ENCODE data around the gene OPRL1.

The OPRL1 gene

DNA sequence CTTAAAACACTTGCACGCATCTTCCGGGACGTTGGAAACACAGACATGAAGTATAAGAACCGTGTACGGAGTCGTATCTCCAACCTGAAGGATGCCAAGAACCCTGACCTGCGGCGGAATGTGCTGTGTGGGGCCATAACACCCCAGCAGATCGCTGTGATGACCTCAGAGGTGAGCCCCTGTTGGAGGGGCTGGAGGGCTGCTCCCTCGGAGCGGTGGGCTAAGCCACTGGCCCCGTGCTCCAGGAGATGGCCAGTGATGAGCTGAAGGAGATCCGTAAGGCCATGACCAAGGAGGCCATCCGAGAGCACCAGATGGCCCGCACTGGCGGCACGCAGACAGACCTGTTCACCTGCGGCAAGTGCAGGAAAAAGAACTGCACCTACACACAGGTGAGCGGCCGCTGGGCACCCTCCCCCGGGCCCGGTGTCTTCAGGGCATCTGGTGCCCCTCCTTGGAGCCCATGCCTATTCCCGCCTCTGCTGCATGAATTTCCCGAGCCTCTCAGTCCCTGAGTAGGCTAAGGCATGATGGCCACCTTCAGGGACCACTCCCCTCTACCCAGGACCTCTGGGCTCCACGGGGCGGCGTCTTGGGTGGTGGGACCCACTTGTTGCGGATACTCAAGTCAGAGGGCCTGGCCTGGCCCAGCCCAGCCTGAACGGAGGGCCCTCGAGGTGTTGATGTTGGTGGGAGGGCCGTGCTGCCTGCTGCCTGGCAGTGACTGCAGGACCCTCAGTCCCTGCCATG is 9.5 kb upstream of the OPRL1 start:
- DNase-seq (ENCODE audit: low read depth, low spot score) = no peak
- H3K27ac ChIP-seq = no peak overlapping the region

DNA sequence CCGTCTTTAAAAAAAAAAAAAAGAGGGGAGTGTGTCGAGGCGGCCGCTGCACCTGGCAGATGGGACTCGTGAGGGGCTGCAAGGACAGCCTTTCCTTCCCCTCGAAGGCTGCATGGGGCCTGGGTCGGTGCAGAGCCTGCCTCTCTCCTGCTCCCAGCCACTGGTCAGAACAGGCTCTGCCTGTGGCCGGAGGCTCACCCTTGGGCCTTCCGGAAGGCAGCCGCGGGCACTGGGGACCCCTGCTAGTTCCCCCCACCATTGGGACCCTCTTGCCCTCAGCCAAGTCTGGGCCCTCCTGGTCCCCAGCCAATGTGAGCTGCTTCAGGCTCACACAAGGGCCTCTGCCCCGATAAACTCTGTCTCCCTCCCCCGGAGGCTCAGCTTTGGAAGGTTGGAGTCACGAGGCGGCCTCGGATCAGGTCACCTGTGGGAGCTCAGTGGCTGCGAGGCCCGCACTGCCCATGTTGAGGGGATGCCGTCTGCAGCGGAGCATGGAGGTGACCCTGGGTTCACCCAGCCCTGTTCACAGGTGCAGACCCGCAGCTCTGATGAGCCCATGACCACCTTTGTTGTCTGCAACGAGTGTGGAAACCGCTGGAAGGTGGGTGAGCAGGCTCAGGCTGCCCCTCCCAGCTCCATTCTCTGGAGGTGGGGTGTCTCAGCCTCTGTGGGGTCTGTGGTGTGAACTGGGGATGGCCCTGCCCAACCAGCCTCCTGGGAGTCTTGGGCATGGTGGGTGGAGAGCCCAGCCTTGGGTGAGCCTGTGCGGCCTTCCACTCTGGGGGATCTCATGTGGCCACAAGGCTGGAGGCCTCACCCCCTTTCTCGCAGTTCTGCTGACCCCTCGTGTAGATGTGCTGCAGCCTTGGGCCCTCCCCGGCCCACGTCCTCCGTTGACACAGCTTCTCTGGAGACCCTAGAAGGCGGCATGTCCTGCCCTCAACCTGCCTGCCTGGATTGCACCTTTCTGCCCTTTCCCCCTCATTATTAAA is 8.2 kb upstream of the OPRL1 start:
- H3K27ac ChIP-seq = no peak overlapping the region
- DNase-seq (ENCODE audit: low read depth, low spot score) = no peak

DNA sequence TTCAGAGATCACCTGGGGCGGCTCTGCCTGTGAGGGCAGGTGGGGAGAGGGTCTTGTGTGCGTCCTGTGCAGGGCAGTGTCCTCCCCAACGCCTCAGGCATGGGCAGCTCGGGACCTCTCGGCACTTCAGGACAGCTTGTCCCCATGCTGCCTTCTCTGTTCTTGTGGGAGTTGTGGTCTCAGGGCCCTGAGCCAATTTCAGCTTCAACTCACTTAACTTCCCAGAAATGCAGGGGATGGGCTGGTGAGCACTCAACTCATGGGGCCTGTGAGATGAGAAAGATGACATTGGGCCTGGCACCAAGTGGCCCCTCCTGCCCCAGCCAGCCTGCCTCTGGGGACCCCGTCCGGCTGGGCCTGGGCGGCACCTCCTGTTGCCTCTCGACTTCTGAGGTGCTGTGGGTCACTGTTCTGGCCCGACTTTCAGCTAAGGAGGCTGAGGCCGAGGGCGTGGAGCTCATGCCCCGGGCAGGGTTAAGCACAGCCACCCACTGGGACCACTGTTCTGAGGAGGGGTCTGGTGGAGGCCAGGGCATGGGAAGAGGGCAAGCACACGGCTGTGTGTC is 7.3 kb upstream of the OPRL1 start:
- H3K27ac ChIP-seq = no peak overlapping the region
- no peak for DNase-seq (ENCODE audit: low read depth, low spot score)

DNA sequence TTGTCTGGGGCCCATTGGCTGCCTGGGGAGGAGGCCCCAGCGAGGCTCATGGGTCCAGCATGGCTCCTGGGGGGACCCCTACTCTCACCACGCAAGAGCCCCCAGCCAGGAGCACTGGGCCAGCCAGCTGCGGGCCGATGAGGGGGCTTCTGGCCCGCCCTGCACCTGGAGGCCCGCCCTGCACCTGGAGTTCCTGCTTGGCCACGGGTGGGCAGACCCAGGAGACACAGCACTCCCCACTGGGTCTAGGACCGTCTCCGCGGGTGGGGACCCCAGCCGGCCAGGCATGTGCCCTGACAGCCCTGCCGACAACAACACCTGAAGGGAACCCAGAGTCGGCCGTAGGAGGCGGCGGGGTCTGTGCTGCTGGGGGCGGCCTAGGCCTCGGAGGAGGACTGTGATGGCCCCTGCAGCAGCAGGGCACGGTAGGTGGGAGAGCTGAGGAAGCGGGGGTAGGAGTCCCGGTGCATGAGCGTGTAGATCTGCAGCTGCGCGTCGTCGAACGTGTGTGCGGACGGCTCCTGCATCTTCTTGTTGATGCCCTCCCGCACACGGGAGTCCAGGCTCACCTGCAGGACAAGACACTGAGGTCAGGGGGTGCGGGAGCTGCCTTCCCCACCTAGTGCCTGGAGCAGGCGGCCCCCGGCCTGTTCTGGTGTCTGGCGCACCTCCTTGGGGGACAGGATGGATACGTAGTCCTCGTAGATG is 6.3 kb upstream of the OPRL1 start:
- no peak for DNase-seq (ENCODE audit: low read depth, low spot score)
- no peak overlapping the region for H3K27ac ChIP-seq

DNA sequence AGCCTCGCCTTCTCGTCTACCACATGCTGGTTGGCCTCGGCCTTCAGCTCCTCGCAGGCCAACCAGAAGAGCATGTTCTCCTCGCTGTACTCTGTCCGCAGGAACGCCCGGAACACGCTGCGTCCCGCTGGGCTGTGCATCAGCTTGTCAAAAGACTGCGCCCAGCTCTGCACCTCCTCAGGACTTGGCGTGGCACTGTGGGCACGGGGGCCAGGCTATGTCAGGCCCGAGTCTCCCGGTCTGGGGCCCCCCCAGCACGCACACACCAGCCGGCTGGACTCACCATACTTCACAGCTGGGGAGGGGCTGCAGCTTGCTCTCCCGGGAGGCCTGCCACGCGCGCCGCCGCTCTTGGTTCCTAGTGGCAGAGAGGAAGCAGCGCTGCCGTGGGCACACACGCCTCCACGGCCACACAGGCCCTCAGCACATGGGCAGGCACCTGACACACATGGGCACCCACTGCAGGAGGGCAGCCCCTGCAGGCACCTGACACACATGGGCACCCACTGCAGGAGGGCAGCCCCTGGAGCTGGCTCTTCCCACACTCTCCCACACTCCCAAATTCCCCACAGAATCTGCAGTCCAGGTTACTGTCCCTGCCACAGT is 5.6 kb upstream of the OPRL1 start:
- DNase-seq (ENCODE audit: low read depth, low spot score) = no peak
- H3K27ac ChIP-seq = no peak overlapping the region

DNA sequence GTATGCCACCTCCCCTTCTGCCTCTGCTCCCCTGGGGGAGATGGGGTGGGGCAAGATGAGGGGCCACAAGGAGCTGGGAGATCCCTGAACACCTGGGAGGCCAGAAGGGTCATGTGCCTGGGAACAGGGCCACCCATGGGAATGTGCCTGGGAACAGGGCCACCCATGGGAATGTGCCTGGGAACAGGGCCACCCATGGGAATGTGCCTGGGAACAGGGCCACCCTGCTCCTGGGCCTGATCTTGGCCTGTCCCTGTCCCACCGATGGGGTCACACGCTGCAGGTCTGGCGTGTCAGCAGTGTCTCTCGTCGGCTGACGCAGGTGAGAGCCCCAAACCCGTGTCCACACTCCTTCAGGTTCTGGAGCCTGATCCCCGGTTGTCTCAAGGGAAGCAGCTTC is 4.9 kb upstream of the OPRL1 start:
- no peak for DNase-seq (ENCODE audit: low read depth, low spot score)
- no peak overlapping the region for H3K27ac ChIP-seq

DNA sequence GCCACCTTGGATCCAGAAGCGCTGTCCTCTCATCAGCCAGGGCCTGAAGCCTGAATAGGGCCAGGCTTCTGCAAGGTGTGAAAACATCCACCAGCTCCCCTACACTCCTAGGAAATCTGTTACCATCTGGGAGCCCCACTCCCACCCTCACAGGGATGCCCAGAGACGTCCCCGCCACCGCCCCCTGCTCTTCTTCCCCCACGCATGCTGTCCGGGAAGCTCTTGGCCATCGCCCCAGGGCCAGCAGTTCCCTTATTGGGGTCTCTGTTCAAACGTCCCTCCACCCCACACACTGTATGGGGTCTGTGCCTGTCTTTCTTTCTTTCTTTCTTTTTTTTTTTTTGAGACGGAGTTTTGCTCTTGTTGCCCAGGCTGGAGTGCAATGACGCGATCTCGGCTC is 4.3 kb upstream of the OPRL1 start:
- no peak for DNase-seq (ENCODE audit: low read depth, low spot score)
- H3K27ac ChIP-seq = no peak overlapping the region

DNA sequence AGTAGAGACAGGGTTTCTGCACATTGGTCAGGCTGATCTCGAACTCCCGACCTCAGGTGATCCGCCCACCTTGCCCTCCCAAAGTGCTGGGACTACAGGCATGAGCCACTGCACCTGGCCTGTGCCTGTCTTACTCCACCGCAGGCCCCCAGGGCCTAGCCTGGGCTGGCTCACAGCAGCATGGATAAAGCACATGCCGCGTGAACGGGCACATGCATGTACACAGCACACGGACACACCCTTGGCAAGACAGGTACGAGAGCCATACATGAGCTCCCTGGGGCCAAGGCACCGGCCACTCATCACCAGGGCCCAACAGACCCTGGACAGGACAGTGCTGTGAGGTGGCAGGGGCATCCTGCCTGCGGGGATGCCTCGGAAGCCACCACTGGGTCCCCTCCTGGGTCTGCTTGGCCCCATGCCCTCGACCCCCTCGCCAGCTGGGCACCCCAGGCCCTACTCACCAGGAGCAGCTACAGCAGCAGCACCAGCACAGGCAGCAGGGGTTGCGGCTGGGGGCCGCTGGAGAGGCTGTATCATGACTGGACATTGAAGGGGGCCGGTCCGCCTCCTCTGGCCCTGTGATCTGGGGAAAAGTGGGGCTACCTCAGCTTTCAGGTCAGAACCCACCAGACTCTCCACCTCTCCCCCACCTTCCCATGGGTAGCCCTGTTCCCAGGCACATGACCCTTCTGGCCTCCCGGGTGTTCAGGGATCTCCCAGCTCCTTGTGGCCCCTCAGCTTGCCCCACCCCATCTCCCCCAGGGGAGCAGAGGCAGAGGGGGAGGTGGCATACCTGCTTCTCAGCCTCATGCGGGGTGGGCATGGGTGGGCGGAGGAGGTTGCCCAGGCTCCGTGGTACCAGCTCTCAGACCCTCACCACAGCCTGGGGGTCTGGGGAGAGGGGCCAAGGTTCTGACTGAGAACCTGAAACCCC is 3.6 kb upstream of the OPRL1 start:
- H3K27ac ChIP-seq = no peak overlapping the region
- DNase-seq (ENCODE audit: low read depth, low spot score) = no peak

DNA sequence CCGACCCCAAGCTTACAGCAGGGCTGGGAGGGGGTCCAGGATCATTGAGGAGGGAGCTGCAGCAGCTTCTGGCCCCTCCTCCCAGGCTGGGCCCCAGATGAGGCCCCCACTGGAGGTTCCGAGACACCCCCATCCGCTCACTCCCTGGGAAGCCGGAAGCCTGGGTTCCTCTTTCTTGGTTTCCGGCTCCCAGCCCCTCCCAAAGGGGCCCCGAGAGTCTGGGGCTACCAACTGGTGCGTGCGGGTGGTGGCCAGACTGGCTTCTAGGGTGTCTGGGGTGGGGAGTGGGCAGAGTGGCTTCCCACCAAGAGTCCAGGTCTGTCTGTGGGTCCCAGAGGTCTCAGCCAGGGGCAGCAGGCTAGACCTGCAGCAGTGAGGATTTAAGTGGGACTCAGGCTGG is 2.8 kb upstream of the OPRL1 start:
- no peak overlapping the region for H3K27ac ChIP-seq

DNA sequence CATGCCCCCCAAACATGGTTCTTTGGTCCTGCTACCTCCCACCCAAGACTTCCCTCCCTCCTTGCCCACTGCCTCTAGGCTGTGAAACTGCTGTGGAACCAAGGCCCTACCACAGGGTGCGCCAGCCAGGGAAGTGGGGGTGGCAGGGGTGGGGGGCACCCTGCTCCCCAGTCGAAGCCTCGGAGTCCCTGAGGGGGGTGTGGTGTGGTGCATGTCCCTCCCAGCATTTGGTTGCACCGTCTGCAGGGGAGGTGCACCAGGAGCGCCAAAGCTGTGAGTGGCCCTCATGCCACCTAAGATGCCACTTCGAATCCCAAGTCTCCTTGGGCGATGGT is 2.4 kb upstream of the OPRL1 start:
- no peak overlapping the region for H3K27ac ChIP-seq
- DNase-seq (ENCODE audit: low read depth, low spot score) = no peak

More for the DNA sequence above, 2.8 kb upstream of the OPRL1 start:
- DNase-seq (ENCODE audit: low read depth, low spot score) = no peak

DNA sequence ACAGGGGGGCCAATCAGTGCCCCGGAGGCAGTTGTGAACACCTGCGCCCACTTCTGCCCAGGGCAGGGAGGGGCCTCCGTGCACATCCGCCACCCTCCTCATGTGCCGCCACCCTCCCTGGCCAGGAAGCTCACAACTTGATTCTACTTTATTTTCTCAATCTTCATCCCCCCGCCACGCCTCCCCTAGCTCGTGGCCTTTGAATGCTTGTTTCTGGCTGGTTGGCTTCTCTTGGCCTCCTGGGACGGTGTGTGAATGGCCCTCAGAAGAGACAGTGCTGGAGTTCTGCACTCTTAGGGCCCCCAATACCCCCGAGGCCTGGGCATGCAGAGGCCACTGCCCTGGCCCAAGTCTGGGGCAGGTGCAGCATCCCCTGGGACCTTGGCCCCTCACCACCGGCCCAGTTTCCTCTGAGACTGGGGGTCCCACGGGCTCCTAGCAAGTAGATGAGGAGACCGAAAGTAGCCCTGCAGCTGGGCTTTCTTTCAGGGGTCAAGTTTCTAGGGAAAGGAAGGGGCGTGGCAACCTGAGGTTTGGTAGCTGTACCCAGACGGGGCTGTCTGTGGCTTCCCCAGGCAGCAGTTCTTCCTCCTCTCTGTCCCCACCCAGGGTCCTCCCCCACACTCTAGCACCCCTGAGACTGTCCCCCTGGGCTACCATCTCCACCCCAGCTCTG is 1.9 kb upstream of the OPRL1 start:
- H3K27ac ChIP-seq = no peak overlapping the region
- DNase-seq (ENCODE audit: low read depth, low spot score) = no peak

DNA sequence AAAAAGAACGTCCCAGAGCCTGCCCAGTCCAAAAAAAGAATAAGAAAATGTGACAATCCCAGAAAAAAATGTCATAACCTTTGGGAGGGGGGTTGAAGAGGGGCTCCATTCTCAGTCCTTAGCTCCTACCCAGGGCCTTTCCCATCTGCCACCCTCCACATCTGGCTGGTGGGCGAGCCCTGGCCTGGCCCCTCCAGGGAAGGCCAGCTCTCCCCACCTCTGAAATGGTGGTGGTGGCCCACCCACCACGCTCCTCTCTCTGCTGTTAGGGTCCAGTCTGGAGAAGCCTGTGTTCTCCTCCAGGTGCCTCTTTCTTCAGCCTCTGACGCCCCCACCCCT is 979 bp upstream of the OPRL1 start:
- H3K27ac ChIP-seq = no peak overlapping the region

DNA sequence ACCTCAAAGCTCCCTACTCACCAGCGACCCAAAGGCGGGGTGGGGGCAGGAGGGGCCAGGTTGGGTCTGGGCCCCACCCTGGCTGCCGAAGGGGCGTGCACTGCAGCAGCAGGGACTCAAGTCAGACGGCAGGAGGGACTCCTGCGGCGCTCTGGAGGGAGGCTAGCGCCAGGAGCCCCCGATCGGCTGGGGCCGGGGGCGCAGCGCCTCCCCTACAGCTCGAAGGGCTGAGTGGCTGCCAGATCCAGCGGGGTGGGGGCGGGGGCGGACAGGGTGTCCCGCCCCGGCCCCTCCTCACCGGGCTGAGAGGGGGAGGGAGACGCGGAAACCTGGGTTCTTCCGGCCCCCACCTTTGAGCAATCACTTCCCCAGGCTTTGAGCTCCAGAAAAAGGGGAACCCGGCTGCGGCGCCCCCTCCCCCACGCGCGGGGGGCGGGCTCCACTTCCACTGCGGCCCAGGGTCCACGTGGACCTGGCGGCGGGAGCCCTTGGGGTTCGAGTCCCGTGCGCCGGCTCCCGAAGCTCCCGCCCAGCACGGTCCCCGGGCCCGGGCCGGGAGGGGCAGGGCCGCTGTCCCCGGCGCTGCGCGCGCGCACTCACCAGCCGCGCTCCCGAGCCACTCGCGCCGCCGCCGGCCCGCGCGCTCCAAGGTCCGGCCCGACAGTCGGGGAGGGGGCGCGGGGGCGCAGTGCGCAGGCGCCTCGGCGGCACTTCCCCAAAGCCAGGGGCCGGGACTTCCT is 439 bp upstream of the OPRL1 start, which contains the start of gene RGS19:
Gene RGS19, minus strand, starts transcription at position 246 of the 740 bp plus-strand sequence. CDS start 2,632 bp downstream, outside the sequence.
- DNase-seq (ENCODE audit: low read depth, low spot score) = no peak
- no peak within 1 kb of the TSS for H3K27ac ChIP-seq

More for the DNA sequence above, 979 bp upstream of the OPRL1 start:
- no peak for DNase-seq (ENCODE audit: low read depth, low spot score)

DNA sequence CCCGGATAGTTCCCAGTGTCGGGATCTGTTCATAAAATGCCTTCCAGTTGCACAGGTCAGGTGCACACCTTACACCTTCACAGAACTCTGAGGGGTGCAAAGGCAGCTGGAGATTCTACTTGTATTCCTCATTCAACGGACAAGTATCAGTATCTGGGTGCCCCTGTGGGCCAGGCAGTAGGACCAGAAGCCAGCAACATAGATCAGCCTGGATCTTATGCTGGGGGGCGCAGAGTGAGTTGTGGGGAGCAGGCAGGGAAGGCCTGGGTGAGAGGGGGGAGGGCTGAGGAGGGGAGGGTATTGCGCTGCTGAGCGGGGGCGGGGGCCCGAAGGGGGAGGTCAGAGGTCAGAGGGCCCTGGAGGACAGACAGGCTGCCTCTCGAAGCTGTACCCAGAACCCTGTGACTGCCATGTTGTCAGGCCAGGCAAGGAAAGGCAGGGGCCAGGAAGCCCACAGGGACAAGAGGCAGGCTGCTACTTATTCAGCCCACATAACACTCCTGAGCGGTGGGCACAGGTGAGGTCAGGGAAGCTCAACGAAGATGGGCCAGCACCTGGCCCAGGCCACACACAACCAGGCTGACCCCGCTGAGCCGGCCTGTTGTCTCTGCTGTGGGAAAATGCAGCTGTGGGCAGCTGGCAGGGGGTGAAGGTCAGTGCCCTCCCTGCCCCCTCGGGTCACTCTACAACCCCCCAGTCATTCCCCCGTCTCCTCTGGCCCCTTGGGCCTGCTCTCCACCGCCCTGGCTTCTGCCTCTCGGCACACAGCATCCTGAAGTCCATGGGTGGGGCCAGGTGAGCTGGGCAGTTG is 1.1 kb downstream of the OPRL1 start:
- no peak for DNase-seq (ENCODE audit: low read depth, low spot score)
- no peak overlapping the region for H3K27ac ChIP-seq

DNA sequence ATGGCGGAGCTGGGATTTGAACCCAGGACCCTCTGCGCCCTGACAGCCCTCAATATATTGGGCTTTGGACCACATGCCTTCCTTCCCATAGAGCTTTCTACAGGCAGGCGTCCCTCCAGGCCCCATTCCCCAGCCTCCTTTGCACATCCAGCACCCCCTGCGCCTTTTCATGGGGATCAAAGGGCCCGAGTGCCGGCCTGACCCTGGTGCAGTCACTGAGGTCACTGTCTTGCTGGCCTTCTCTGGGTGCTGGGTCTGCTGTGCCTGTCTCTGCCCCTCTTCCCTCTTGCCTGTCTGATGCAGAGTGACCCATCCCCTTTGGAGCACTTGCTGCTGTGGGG is 1.7 kb downstream of the OPRL1 start:
- no peak for DNase-seq (ENCODE audit: low read depth, low spot score)
- no peak overlapping the region for H3K27ac ChIP-seq

DNA sequence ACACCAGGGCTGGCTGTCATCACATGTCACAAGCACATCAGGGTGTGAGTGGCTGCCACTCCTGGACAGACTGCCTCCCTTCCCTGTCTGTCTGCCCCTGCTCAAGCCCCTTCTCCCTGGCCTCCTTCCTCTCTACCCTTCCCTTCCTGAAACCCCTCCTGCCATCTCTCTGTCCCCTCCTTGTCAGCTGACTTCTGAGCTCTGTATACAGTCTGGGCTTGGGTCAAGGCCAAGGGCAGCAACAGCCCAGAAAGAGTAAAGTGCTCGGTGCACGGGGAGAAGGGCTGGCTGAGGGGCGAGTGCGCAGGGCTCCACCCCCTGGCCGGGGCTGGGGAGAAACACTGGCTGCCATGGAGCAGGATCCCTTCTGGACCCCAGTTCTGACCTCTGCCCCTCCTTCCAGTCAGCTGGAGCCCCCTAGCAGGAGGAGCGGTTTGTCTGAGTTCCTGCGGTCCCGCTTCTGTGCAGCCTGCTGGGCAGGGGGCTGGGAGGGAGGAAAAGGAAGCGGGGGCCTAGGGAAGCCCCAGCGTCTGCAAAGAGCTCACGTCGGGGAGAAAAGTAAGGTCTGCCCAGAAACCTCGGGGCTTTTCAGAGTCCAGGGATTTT is 2.3 kb downstream of the OPRL1 start:
- no peak for DNase-seq (ENCODE audit: low read depth, low spot score)
- H3K27ac ChIP-seq = no peak overlapping the region
